ENCODE data around the gene CERS3. TPM values are rescaled to one million over a fixed set of nuclear protein-coding genes. Genes with fewer than 3 reads are reported as not detected.

Gene CERS3
- total RNA-seq, result 0.41 TPM

- FAIRE-seq (no peak), DNase-seq (ENCODE audit: low spot score in 2 of 2) (no peak)
Observed at GRCh38 chr15:100528833-100529428, at the start of gene CERS3. Gene CERS3 (minus strand): TSS chr15:100528950. CDS start chr15:100501849, 27,101 bp downstream.

DNA sequence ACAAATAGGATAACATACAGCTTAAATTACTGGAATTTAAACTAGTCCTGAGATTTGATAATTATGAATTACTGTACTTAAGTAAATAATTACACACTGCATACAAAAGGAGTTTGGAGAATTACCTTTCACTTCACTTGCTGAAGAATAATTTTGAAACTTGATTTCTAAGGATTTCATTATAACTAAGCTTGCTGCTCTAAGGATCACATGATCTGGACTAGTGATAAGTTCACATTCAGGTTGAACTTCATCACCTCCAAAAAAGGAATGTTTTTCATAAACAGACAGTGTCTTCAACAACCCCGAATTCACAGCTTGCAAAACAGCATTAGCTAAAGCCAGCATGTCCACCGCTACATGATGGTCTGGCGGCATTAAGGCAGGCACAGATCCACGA is 44.8 kb upstream of the CERS3 start:
- no peak for DNase-seq (ENCODE audit: low spot score in 2 of 2)
- FAIRE-seq, result no peak

- no peak for DNase-seq (ENCODE audit: low spot score in 2 of 2)
- FAIRE-seq, result peak; percentile 82
Observed at GRCh38 chr15:100572362-100572983, 43.7 kb upstream of the CERS3 start.

- FAIRE-seq, result no peak
- DNase-seq (ENCODE audit: low spot score in 2 of 2), result no peak
Observed at GRCh38 chr15:100571592-100572167, 42.9 kb upstream of the CERS3 start.

DNA sequence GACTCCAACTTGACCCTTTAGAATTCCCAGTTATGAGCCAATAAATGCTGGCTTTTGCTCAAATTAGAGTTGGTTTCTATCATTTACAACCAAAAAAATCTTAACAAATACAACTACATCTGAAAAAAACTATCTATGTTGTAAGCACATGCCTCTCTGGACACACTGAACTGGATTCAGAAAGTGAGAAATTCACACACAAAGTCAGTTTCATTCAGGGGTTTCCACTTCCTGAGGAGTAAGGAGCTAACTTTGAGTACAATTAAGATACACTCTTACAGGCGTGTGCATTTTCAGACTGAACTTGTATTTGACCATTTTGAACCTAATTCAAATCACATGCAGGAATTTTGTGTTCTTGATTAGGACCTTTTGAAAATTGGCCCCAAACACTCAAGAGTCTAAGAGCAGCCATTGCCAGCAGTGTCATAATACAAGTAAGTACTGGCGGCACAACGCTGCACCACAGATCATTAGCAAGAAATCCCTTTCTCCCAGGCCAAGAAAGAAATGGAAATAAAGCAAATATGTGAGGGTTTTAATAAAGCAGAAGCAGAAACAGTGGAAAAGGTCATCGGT is 42.1 kb upstream of the CERS3 start:
- FAIRE-seq (no peak), DNase-seq (ENCODE audit: low spot score in 2 of 2) (no peak)

DNA sequence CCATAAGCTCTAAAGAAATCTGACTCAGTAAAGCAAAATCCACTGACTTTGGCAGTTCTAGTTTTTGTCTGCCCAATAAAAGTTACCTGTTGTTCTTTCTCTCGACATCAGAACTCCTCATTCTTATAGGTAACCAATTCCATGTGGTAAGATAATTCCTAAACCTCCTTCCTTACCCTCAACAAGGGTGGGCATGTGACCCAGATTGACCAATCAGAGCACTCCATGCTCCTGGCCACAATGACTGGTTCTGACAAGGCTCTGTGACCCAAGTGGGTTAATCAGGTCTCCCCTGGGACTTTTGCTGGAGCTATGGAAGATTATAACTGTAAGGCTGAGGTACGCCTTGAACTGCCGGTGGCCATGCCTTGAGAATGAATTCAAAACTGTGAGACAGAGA is 41.5 kb upstream of the CERS3 start:
- DNase-seq (ENCODE audit: low spot score in 2 of 2) (no peak), FAIRE-seq (no peak)

DNA sequence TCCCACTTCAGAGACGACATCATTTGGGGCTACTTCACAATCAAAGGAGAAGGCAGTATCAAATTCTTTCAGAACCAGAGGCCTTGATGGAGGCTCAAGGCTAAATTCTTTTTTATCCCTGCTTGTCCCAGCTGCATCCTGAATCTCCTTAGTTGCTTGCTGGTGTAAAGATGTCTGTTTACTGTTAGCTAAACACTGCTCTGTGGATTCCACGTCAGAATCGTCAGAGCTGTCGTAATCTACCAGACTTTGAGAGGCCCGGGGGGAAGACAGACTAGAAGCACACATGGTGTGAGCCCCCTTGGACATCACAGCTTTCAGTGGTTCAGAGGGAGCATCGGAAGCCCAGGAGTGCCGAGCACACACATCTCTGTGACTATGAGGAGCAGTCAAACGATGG is 40.6 kb upstream of the CERS3 start:
- no peak for FAIRE-seq
- no peak for DNase-seq (ENCODE audit: low spot score in 2 of 2)

DNA sequence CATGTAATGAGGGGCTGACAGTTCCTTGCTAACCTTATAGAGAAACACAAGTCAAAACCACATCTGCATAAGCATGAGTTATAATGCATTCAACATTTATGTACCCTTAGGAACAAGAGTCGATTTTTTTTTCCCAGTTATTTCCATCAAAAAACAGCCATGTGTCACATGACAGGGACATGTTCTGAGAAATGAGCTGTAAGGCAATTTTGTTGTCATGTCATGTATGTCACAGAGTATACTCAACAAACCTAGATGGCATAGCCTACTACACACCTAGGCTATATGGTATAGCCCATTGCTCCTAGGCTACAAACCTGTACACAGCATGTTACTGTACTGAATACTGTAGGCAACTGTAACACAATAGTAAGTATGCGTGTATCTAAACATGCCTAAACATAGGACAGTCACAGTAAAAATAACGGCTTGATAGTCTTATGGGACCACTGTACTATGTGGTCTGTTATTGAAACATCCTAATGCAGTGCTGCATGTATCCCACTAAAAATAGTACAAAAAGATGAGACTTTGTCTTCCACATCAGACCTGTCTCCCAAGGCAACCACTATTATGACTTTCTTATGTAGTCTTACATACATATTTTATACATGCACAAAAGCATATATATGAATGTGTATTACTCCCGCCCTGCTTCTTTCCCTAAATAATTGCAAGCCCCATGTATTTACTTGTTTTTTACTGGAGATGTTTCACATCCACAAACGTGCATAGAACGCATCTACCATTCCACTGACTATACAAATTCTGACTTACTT is 38.3 kb upstream of the CERS3 start:
- DNase-seq (ENCODE audit: low spot score in 2 of 2) (no peak), FAIRE-seq (no peak)

DNA sequence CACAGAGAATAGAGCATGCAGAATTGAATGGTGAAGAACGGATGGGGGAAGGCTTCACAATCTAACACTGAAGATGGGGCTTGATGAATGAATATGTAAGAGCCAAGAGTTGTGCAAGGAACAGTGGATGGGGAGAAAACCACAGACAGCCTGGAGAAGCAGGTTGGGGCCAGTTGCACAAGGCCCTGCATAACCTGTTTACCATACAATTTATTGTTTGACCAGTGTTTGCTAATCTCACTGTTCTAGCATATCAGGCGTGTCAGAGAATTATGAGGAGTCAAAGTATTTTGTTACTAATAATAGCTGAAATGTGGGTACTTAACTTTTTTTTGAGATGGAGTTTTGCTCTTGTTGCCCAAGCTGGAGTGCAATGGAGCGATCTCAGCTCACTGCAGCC is 36.8 kb upstream of the CERS3 start:
- FAIRE-seq (no peak), DNase-seq (ENCODE audit: low spot score in 2 of 2) (no peak)

GRCh38 chr15:100560323-100560722 is 31.6 kb upstream of the CERS3 start:
- no peak for FAIRE-seq
- no peak for DNase-seq (ENCODE audit: low spot score in 2 of 2)

- no peak for FAIRE-seq
Observed at GRCh38 chr15:100559330-100559729, 30.6 kb upstream of the CERS3 start.

GRCh38 chr15:100558771-100559254 is 30.1 kb upstream of the CERS3 start:
- FAIRE-seq, result no peak
- DNase-seq (ENCODE audit: low spot score in 2 of 2), result no peak

More at GRCh38 chr15:100559330-100559729, 30.6 kb upstream of the CERS3 start:
- no peak for DNase-seq (ENCODE audit: low spot score in 2 of 2)

DNA sequence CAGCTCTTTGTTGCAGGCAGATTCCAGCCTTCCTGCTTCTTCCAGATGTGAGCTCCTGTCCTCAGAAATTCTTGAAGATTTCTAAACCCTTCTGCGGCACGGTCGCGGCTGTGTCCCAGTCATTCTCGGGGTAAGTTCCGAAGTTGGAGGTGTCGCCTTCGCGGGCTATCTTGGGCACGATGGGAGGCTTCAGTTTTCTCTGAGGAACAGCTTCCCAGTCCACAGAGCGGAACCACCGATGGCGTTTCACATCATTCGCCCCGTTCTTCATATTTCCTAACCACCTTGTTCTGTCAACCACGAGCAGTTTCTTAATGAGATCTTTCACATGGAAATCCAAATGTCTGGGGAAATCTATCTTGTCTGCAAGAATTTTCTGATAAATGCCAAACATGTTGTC is 24.7 kb upstream of the CERS3 start:
- FAIRE-seq (no peak), DNase-seq (ENCODE audit: low spot score in 2 of 2) (no peak)

DNA sequence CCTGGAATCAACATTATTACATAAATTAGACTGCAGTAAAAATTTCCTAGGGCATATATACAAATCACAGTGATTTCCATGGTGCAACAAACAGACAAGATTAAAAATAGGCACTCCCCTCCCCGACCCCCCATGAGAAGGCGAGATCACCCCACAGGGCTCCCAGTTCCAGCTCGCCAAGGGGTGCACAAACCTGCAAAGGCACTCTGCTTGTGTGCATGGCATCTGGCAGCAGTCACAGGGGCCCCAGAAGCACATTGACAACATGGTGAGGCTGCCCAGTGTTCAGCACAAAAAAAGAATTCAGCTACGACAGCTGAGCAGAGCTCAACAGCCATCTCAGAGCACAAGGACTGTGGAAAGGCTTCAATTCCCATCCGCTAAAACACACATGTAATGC is 19.2 kb upstream of the CERS3 start:
- FAIRE-seq, result no peak
- DNase-seq (ENCODE audit: low spot score in 2 of 2), result no peak

- no peak for FAIRE-seq
- no peak for DNase-seq (ENCODE audit: low spot score in 2 of 2)
Observed at GRCh38 chr15:100544946-100545345, 16.2 kb upstream of the CERS3 start.

DNA sequence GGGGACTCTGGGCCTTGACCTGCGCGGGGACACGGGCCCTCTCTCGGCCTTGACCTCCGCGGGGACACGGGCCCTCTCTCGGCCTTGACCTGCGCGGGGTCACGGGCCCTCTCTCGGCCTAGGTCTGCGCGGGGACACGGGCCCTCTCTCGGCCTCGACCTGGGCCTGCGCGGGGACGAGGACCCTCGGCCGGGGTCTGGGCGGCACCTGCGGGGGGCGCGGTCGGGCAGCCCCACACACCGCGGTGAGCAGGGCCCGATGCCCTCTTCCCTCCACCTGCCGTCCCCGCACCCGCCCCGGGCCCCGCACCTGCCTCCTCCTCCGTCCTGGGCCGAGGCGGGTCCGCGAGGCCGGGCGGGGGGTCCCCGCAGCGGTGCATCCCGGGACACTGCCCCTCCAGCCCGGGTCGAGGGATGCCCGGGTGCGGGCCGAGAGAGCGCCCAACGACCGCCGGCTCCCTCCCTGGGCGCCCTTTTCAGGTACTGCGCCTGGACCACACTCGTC is 15.6 kb upstream of the CERS3 start:
- no peak for FAIRE-seq

GRCh38 chr15:100542290-100542689 is 13.5 kb upstream of the CERS3 start:
- no peak for FAIRE-seq
- DNase-seq (ENCODE audit: low spot score in 2 of 2), result no peak

More for the DNA sequence above, 15.6 kb upstream of the CERS3 start:
- DNase-seq (ENCODE audit: low spot score in 2 of 2), result no peak

GRCh38 chr15:100537331-100537730 is 8.6 kb upstream of the CERS3 start:
- FAIRE-seq, result no peak
- DNase-seq (ENCODE audit: low spot score in 2 of 2), result no peak

DNA sequence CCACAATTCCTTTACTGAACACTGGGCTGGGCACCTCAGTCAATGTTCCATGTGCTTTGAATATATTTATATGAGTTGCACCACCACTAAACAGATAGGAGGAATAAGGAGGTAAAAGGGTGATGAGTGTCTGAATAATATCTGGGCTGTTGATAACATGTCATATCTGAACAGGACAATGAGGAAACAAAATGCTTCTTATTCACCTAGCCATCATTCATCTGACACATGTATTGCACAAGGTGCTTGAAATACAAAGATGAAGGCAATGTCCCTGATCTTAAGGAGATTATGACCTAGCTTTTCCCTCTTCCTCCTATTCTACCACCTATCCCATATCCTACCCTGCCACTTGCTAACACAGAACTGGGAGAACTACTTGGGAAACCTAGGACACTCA is 8.0 kb upstream of the CERS3 start:
- no peak for FAIRE-seq
- DNase-seq (ENCODE audit: low spot score in 2 of 2), result no peak

- DNase-seq (ENCODE audit: low spot score in 2 of 2) (no peak), FAIRE-seq (no peak)
Observed at GRCh38 chr15:100533886-100534285, 5.1 kb upstream of the CERS3 start.
